Measurements from ENCODE around the gene IGIP.
A peak's percentile ranks its signal among the peaks of the same experiment; 100 is the strongest.

Gene IGIP

DNA sequence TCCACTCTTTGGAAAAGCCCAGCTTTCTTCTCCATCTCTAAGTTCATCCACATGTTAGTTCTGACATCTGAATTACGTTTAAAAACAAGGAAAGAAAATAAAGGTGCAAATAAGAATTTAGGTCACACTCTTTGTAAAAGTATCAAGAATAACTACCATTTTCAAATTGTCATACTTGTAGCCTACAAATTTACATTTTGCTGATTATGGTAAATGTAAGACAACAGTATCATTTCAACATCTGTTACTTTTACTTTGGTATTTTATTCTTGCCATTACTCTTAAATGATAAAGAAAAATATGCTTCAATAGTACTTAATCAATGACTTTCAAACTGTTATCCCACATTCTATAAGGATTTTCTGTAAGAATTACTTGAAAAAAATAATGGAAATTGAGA lies 21.6 kb upstream of the IGIP start:
- Histone ChIP-seq H3K27me3 (peaks cover 91% of the 10 kb centered on the region), H3K27ac (no peak overlapping the region), H3K36me3 (no peaks in the 10 kb centered on the region), H3K4me3 (ENCODE audit: low read depth in 1 of 2, low read length in 1 of 2) (no peak overlapping the region), H3K9me3 (no peaks in the 10 kb centered on the region), H3K4me1 (ENCODE audit: control insufficient read depth in 1 of 2, insufficient read depth in 1 of 2, low read depth in 1 of 2, low read length in 1 of 2) (peaks cover 16 to 24% of the 10 kb centered on the region in 2 experiments)
- TF ChIP-seq, protein P1, sequence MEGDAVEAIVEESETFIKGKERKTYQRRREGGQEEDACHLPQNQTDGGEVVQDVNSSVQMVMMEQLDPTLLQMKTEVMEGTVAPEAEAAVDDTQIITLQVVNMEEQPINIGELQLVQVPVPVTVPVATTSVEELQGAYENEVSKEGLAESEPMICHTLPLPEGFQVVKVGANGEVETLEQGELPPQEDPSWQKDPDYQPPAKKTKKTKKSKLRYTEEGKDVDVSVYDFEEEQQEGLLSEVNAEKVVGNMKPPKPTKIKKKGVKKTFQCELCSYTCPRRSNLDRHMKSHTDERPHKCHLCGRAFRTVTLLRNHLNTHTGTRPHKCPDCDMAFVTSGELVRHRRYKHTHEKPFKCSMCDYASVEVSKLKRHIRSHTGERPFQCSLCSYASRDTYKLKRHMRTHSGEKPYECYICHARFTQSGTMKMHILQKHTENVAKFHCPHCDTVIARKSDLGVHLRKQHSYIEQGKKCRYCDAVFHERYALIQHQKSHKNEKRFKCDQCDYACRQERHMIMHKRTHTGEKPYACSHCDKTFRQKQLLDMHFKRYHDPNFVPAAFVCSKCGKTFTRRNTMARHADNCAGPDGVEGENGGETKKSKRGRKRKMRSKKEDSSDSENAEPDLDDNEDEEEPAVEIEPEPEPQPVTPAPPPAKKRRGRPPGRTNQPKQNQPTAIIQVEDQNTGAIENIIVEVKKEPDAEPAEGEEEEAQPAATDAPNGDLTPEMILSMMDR (IDR thresholded peaks at IDR 0.05) = no peak

DNA sequence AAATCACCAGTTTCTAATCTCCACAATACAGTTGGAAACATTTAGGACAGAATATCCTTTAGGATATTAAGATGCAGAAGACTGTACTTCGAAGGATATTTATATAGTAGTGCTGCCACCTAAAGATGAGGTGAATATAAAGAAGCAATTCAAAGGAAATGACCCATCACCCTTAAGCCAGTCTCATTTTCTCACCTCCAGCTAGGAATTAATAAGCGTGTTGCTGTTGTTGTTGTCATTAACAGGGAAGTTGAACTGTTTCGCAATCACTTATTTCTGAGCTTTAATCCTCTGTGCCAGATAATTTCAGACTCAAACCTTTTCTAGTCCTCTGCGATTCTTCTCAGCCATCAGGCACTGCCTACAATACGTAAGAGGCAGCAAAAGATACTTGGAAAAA lies 19.6 kb upstream of the IGIP start:
- TF ChIP-seq, protein P1 (IDR thresholded peaks at IDR 0.05) = no peak

DNA sequence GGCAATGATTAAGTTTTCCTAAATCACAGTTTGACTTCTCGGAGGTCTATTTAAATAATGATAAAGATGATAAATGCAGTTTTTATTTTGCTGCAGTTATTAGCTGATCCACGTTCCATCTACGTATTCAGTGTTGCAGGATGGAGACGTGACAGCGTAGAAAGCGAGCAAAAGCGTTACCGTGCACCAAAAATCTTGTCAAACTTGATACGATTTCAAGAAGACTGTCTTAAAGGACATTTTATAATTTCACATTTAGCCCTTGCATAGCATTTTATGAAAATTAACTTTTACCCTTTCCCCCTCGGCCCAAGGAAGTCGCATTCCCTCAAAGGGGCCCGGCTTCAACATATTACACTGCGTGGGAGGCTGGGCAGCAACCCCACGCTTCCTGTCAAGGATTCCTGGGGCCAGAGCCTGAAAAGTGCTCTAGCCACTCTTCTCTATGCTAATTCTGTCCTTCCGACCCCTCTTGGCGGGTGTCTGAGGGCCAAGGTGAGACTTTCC lies 18.9 kb upstream of the IGIP start:
- H3K27ac ChIP-seq = peak overlapping the region; percentile 82
- TF ChIP-seq, protein P1 (IDR thresholded peaks at IDR 0.05) = no peak
- H3K27me3 ChIP-seq = peaks cover 91% of the 10 kb centered on the region
- no peaks in the 10 kb centered on the region for H3K36me3 ChIP-seq
- H3K9me3 ChIP-seq = no peaks in the 10 kb centered on the region
- peak overlapping the region; percentile 64 to 74 for H3K4me3 ChIP-seq (ENCODE audit: low read depth in 1 of 2, low read length in 1 of 2)
- peaks cover 16 to 24% of the 10 kb centered on the region in 2 experiments for H3K4me1 ChIP-seq (ENCODE audit: control insufficient read depth in 1 of 2, insufficient read depth in 1 of 2, low read depth in 1 of 2, low read length in 1 of 2)

More for the DNA sequence above, 19.6 kb upstream of the IGIP start:
- Histone ChIP-seq H3K27me3 (peaks cover 91% of the 10 kb centered on the region), H3K4me3 (ENCODE audit: low read depth in 1 of 2, low read length in 1 of 2) (no peak overlapping the region), H3K9me3 (no peaks in the 10 kb centered on the region), H3K27ac (no peak overlapping the region), H3K36me3 (no peaks in the 10 kb centered on the region), H3K4me1 (ENCODE audit: control insufficient read depth in 1 of 2, insufficient read depth in 1 of 2, low read depth in 1 of 2, low read length in 1 of 2) (peaks cover 16 to 24% of the 10 kb centered on the region in 2 experiments)

DNA sequence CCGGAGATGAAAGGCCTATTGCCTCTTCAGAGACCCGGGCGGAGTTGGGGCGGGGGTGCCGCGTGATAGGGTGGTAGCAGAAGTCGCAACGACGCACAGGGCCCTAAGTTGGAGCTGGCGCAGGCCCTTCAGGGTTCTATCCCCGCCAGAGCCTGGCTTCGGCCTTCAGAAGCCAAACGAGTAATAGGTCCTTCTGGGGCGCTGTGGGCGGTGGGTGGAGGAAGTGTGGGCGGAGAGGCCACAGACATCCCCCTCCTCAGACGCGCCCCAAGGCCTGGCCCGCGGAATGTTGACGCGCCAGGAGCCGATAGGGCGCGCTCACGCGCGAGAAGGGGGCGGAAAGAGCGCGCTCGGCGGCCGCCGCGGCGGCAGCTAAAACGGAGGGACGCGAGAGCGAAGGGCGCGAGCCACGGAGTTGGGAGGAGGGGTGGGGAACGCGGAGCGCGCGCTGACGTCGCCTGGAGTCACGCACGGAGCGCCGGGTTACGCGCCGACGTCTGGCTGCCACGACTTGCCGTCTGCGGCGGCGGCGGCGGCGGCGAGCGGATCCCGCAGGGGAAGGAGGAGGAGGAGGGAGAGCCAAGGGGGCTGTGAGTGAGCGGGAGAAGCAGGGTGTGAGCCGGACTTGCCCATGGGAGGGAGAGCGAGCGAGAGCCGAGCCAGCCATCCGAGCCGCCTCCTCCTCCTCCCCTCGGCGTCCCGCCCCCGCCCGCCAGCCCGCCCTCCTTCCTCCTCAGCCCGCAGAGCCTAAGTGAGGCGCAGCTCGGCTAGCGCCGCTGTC lies 18.2 kb upstream of the IGIP start:
- H3K27me3 ChIP-seq = peaks cover 91% of the 10 kb centered on the region
- H3K36me3 ChIP-seq = no peaks in the 10 kb centered on the region
- peaks cover 16 to 29% of the 10 kb centered on the region in 2 experiments for H3K4me1 ChIP-seq (ENCODE audit: control insufficient read depth in 1 of 2, insufficient read depth in 1 of 2, low read depth in 1 of 2, low read length in 1 of 2)
- TF ChIP-seq, protein P1 (IDR thresholded peaks at IDR 0.05) = peak; percentile 8
- H3K9me3 ChIP-seq = no peaks in the 10 kb centered on the region
- H3K27ac ChIP-seq = peak overlapping the region; percentile 82
- H3K4me3 ChIP-seq (ENCODE audit: low read depth in 1 of 2, low read length in 1 of 2) = peak overlapping the region; percentile 64 to 74

DNA sequence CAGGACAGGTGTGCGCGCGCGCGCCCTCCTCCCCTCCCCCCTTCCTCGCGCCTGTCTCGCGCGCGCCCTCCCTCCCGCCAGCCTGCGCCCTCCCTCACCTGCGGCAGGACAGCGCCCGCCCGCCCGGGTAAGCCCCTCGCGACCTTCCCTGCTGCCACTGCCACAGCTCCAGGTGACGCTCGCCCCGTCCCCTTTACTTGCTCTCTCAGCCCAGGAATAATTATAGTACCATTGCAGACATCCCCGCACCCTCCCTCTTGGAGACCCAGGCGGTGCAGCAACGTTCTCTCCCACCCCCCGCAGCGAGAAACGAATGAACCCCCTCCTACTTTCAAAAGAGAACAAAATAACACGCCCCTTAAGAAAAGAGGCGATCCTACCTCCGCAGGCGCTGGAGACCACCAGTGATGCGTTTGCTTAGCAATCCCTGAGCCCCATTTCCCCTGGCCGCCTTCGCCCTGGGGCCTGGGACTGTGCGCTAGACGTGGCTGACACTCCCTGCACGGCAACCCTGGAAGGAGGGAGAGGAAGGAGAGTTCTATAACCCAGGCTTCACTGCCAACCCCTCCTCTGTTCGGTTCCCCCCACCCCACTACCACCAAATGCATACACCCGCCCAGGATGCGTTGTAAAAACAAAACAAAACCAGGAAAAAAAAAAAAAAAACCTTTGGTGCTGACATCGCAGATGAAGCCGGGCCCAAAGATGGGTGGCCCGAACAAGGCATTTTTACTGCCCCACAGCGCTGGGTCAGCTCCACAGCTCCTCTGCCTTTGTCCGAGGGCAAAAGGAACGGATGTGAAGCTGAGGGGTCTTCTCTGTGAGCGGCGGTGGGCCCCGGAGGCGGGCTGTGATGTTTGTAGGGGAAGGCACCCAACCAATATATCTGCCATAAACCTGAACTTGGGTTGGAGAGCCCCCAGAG lies 17.4 kb upstream of the IGIP start:
- Histone ChIP-seq H3K9me3 (no peaks in the 10 kb centered on the region), H3K36me3 (no peaks in the 10 kb centered on the region), H3K27ac (peak overlapping the region; percentile 82), H3K4me3 (ENCODE audit: low read depth in 1 of 2, low read length in 1 of 2) (peak overlapping the region; percentile 64 to 74), H3K4me1 (ENCODE audit: control insufficient read depth in 1 of 2, insufficient read depth in 1 of 2, low read depth in 1 of 2, low read length in 1 of 2) (peaks cover 19 to 35% of the 10 kb centered on the region in 2 experiments), H3K27me3 (peaks cover 91% of the 10 kb centered on the region)
- TF ChIP-seq, protein P1 (IDR thresholded peaks at IDR 0.05) = no peak
